ENCODE measurements around the gene NEUROG3. TPM values are rescaled to one million over a fixed set of nuclear protein-coding genes. Genes with fewer than 3 reads are reported as not detected.

Gene NEUROG3
- total RNA-seq, 1 donor from 2014 or later: not detected

Other genes starting within 250 kb of the NEUROG3 start
- not detected for gene TACR2, start 156.5 kb downstream of the NEUROG3 start, total RNA-seq
- gene TSPAN15, start 122.0 kb downstream of the NEUROG3 start, total RNA-seq: 8.3 TPM
- gene FAM241B, start 56.8 kb upstream of the NEUROG3 start, total RNA-seq: 2.8 TPM
- 1.0 TPM for gene COL13A1, start 228.5 kb upstream of the NEUROG3 start, total RNA-seq

All from left ventricle myocardium superior (tissue), 1 donor.